Endothelial cell (in vitro differentiated cells): ENCODE measurements around the gene BCAS1. TPM values are rescaled to one million over a fixed set of nuclear protein-coding genes. Genes with fewer than 3 reads are reported as not detected.

Source experiments
- DNase-seq: peaks from one replicate; pipeline ENCODE4 v3.0.0; 2021; ENCODE audit warnings: low spot score
- H3K27ac Mint-ChIP-seq: one replicate; pipeline ENCODE4 v1.8.0; 2021; ENCODE audit warnings: mixed read lengths, inconsistent platforms; ENCODE audit not compliant: unreplicated experiment
- H3K27me3 Mint-ChIP-seq: one replicate; pipeline ENCODE4 v1.8.0; 2021; ENCODE audit warnings: mild to moderate bottlenecking, moderate library complexity, mixed read lengths, inconsistent platforms; ENCODE audit not compliant: unreplicated experiment
- H3K36me3 Mint-ChIP-seq: one replicate; pipeline ENCODE4 v1.8.0; 2021; ENCODE audit warnings: mild to moderate bottlenecking, low read depth, mixed read lengths, inconsistent platforms; ENCODE audit not compliant: unreplicated experiment
- H3K4me1 Mint-ChIP-seq: one replicate; pipeline ENCODE4 v1.8.0; 2021; ENCODE audit warnings: mild to moderate bottlenecking, mixed read lengths, inconsistent platforms; ENCODE audit not compliant: unreplicated experiment
- H3K4me3 Mint-ChIP-seq: one replicate; pipeline ENCODE4 v1.8.0; 2021; ENCODE audit warnings: mild to moderate bottlenecking, mixed read lengths, inconsistent platforms; ENCODE audit not compliant: unreplicated experiment
- H3K9me3 Mint-ChIP-seq: one replicate; pipeline ENCODE4 v1.8.0; 2021; ENCODE audit warnings: mixed read lengths, inconsistent platforms; ENCODE audit not compliant: unreplicated experiment
- long read RNA-seq: library from polyadenylated mRNA; unstranded; transcript quantifications from one replicate; pipeline ENCODE4 v2.0.0, GENCODE V29; 2020; ENCODE audit not compliant: unreplicated experiment
- total RNA-seq: library from RNA; stranded (reverse); fragmentation: NEBNext Ultra II Directional; extraction: Animal tissue kit (Norgen Biotek cat#: 25700); gene quantifications from one replicate; pipeline ENCODE4 v1.2.1, GENCODE V29; 2021; ENCODE audit not compliant: unreplicated experiment
- TF ChIP-seq, protein P1 (sequence below): fragments of 200-600 bp; sonication (generic); IDR thresholded peaks from one replicate; pipeline ENCODE4 v1.5.0; 2021; ENCODE audit warnings: antibody characterized with exemption; ENCODE audit not compliant: unreplicated experiment

The BCAS1 gene
- 0.05 TPM for total RNA-seq
- long read RNA-seq = 0 reads

- H3K9me3 Mint-ChIP-seq = no peaks in the 10 kb centered on the region
- H3K4me1 Mint-ChIP-seq = no peaks in the 10 kb centered on the region
- TF ChIP-seq, protein P1, sequence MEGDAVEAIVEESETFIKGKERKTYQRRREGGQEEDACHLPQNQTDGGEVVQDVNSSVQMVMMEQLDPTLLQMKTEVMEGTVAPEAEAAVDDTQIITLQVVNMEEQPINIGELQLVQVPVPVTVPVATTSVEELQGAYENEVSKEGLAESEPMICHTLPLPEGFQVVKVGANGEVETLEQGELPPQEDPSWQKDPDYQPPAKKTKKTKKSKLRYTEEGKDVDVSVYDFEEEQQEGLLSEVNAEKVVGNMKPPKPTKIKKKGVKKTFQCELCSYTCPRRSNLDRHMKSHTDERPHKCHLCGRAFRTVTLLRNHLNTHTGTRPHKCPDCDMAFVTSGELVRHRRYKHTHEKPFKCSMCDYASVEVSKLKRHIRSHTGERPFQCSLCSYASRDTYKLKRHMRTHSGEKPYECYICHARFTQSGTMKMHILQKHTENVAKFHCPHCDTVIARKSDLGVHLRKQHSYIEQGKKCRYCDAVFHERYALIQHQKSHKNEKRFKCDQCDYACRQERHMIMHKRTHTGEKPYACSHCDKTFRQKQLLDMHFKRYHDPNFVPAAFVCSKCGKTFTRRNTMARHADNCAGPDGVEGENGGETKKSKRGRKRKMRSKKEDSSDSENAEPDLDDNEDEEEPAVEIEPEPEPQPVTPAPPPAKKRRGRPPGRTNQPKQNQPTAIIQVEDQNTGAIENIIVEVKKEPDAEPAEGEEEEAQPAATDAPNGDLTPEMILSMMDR = no peak
- no peak within 1 kb of the TSS for H3K27ac Mint-ChIP-seq
- H3K4me3 Mint-ChIP-seq = no peak within 1 kb of the TSS
- peaks cover 2% of the 10 kb centered on the region for H3K27me3 Mint-ChIP-seq
- H3K36me3 Mint-ChIP-seq = no peaks in the 10 kb centered on the region
- DNase-seq = no peak
These were observed at the start of gene BCAS1 for GRCh38 chr20:54070187-54070987. TSS of gene BCAS1 (minus strand) at chr20:54070594. CDS start at chr20:54058718, 11,876 bp downstream.

DNA sequence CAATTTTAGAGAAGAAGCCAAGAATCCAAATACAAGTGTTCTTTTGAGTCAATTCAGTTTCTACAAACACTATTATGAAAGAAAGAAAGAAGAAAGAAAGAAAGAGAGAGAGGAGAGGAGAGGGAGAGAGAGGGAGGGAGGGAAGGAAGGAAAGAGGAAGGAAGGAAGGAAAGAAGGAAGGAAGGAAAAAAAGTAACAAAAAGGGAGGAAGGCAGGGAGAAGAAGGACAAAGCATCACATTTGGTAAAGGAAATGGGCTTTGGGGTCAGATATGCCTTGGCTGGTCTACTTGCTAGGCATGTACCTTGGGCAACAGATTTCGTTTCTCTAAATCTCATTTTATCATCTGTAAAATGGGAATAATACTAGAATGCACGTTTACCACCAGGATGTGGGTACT, 49.4 kb upstream of the BCAS1 start:
- H3K4me3 Mint-ChIP-seq = no peak overlapping the region
- no peak for DNase-seq
- no peaks in the 10 kb centered on the region for H3K4me1 Mint-ChIP-seq
- TF ChIP-seq, protein P1 = no peak
- H3K27ac Mint-ChIP-seq = no peak overlapping the region
- no peaks in the 10 kb centered on the region for H3K9me3 Mint-ChIP-seq
- no peaks in the 10 kb centered on the region for H3K36me3 Mint-ChIP-seq
- H3K27me3 Mint-ChIP-seq = no peaks in the 10 kb centered on the region

DNA sequence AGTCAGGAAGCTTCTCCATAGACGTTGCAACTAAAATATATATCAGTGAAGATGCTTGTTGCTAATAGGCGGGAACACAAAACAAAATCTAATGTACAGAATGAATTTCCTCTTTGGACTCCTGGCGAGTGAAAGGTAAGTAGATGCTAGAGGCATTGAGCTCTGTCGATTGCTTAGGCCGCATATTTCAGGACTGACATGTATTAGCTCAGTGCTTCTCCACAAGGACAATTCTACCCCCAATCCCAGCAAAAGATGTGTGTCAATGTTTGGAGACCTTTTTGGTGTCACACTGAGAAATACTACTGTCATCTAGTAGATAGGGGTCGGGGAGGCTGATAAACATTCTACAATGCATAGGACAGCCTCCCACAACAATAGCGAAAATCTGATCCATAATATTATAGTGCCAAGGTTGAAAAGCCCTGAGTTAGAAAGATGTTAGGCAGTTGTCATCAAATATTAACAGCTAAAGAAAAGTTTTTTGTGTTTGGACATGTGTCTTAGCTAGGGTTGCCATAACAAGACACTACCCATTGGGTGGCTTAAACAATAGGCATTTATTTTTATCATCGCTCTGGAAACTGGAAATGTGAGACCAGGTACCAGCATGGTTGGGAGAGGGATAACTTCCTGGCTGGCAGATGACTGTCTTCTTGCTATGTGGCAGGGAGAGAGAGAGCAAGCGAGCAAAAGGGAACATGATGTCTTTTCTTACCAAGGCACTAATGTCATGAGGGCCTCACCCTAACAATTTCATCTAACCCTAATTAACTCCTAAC, 48.0 kb upstream of the BCAS1 start:
- H3K4me3 Mint-ChIP-seq = no peak overlapping the region
- TF ChIP-seq, protein P1 = no peak
- H3K27me3 Mint-ChIP-seq = no peaks in the 10 kb centered on the region
- DNase-seq = no peak
- H3K9me3 Mint-ChIP-seq = no peaks in the 10 kb centered on the region
- H3K27ac Mint-ChIP-seq = no peak overlapping the region
- H3K36me3 Mint-ChIP-seq = no peaks in the 10 kb centered on the region
- no peaks in the 10 kb centered on the region for H3K4me1 Mint-ChIP-seq

GRCh38 chr20:54116550-54117235, 46.3 kb upstream of the BCAS1 start:
- Mint-ChIP-seq H3K27ac (no peak overlapping the region), H3K27me3 (no peaks in the 10 kb centered on the region), H3K4me3 (no peak overlapping the region), H3K36me3 (no peaks in the 10 kb centered on the region), H3K4me1 (no peaks in the 10 kb centered on the region), H3K9me3 (no peaks in the 10 kb centered on the region)
- TF ChIP-seq, protein P1 = no peak
- DNase-seq = no peak
